Loucy (cell line): ENCODE measurements around the gene MRTFA.

Experiments used
- CTCF ChIP-seq: fragments of 200-600 bp; sonication (generic); conservative IDR thresholded peaks from 2 replicates; pipeline ENCODE4 v1.5.1; 2014; ENCODE audit warnings: mild to moderate bottlenecking, antibody characterized with exemption, low read length
- EZH2phosphoT487 ChIP-seq: fragments of 200-600 bp; IDR thresholded peaks from 2 replicates; pipeline ENCODE4 v1.6.1; 2018; ENCODE audit warnings: antibody characterized with exemption, mild to moderate bottlenecking, moderate library complexity, borderline replicate concordance

- TF ChIP-seq CTCF (no peak), EZH2phosphoT487 (no peak)
Measured at GRCh38 chr22:40473703-40474102, 162.8 kb downstream of the MRTFA start.
